Mesenchymal stem cell (in vitro differentiated cells and primary cell): ENCODE measurements around the gene JAK2.

Experiments
- DNase-seq: peaks from one replicate; pipeline ENCODE4 v3.0.0-alpha.2; 2013
- H2AFZ ChIP-seq: one replicate; pipeline ENCODE4 v1.6.1; 2013; ENCODE audit warnings: low read depth, mild to moderate bottlenecking, control low read depth, inconsistent platforms, low read length, moderate library complexity
- H2AK5ac ChIP-seq: 2 replicates; pipeline ENCODE4 v1.6.1; 2013; ENCODE audit warnings: low read length, moderate library complexity, mild to moderate bottlenecking, inconsistent platforms; ENCODE audit not compliant: severe bottlenecking
- H2BK120ac ChIP-seq: one replicate; pipeline ENCODE4 v1.6.1; 2013; ENCODE audit warnings: low read depth, mild to moderate bottlenecking, inconsistent platforms, low read length, moderate library complexity
- H2BK12ac ChIP-seq, 2 experiments: one replicate each; pipeline ENCODE4 v1.6.1; 2013; ENCODE audit warnings: inconsistent platforms in 2 of 2, low read length in 2 of 2, mild to moderate bottlenecking in 2 of 2, moderate library complexity in 2 of 2, control low read depth in 1 of 2
- H2BK15ac ChIP-seq: one replicate; pipeline ENCODE4 v1.6.1; 2013; ENCODE audit warnings: mild to moderate bottlenecking, low read depth, inconsistent platforms; ENCODE audit not compliant: poor library complexity, severe bottlenecking
- H2BK5ac ChIP-seq: 2 replicates; pipeline ENCODE4 v1.6.1; 2013; ENCODE audit warnings: low read depth, mild to moderate bottlenecking, low read length, control low read depth, inconsistent platforms; ENCODE audit not compliant: poor library complexity, severe bottlenecking
- H3K14ac ChIP-seq, 2 experiments: one replicate each; pipeline ENCODE4 v1.6.1; 2013; ENCODE audit warnings: inconsistent platforms in 2 of 2, low read length in 2 of 2, control low read depth in 1 of 2, mild to moderate bottlenecking in 1 of 2, moderate library complexity in 1 of 2
- H3K18ac ChIP-seq, 2 experiments: one replicate each; pipeline ENCODE4 v1.6.1; 2013; ENCODE audit warnings: inconsistent platforms in 2 of 2, low read length in 2 of 2, control low read depth in 1 of 2, low read depth in 1 of 2, mild to moderate bottlenecking in 1 of 2
- H3K23ac ChIP-seq, 2 experiments: one replicate each; pipeline ENCODE4 v1.6.1; 2013; ENCODE audit warnings: inconsistent platforms in 2 of 2, low read length in 2 of 2, mild to moderate bottlenecking in 2 of 2, moderate library complexity in 2 of 2, control low read depth in 1 of 2
- H3K27ac ChIP-seq: 2 replicates; pipeline ENCODE4 v1.5.1; 2013; ENCODE audit warnings: mild to moderate bottlenecking, moderate library complexity, low read length, control low read depth, inconsistent platforms; ENCODE audit not compliant: poor library complexity, severe bottlenecking
- H3K27me3 ChIP-seq, 2 experiments: 2 replicates each; pipeline versions ENCODE4 v1.6.1 to v1.7.0; 2013; ENCODE audit warnings: low read length in 2 of 2, mild to moderate bottlenecking in 2 of 2, moderate library complexity in 2 of 2, control low read depth in 1 of 2, inconsistent platforms in 1 of 2; ENCODE audit not compliant: control insufficient read depth in 1 of 2, insufficient read depth in 1 of 2
- H3K36me3 ChIP-seq, 2 experiments: 2 replicates each; pipeline versions ENCODE4 v1.6.1 to v1.7.0; 2013; ENCODE audit warnings: low read length in 2 of 2, control low read depth in 1 of 2, inconsistent platforms in 1 of 2, low read depth in 1 of 2, mild to moderate bottlenecking in 1 of 2; ENCODE audit not compliant: insufficient read depth in 2 of 2, control insufficient read depth in 1 of 2
- H3K4ac ChIP-seq, 2 experiments: one replicate each; pipeline ENCODE4 v1.6.1; 2013; ENCODE audit warnings: inconsistent platforms in 2 of 2, low read length in 2 of 2, mild to moderate bottlenecking in 2 of 2, moderate library complexity in 2 of 2, control low read depth in 1 of 2, low read depth in 1 of 2
- H3K4me1 ChIP-seq: 2 replicates; pipeline ENCODE4 v1.6.1; 2013; ENCODE audit warnings: low read depth, low read length, control low read depth; ENCODE audit not compliant: control insufficient read depth, insufficient read depth
- H3K4me2 ChIP-seq: 2 replicates; pipeline ENCODE4 v1.6.1; 2013; ENCODE audit warnings: low read length, mild to moderate bottlenecking, inconsistent platforms; ENCODE audit not compliant: poor library complexity, severe bottlenecking
- H3K4me3 ChIP-seq, 2 experiments: 2 replicates each; pipeline versions ENCODE4 v1.5.1 to v1.7.0; 2013; ENCODE audit warnings: low read length in 2 of 2, mild to moderate bottlenecking in 2 of 2, control low read depth in 1 of 2, low read depth in 1 of 2; ENCODE audit not compliant: insufficient read depth in 1 of 2
- H3K79me1 ChIP-seq: replicated peaks from 2 replicates; pipeline ENCODE4 v1.6.1; 2013; ENCODE audit warnings: mild to moderate bottlenecking, control low read depth, low read length, inconsistent platforms; ENCODE audit not compliant: poor library complexity, severe bottlenecking
- H3K9ac ChIP-seq: 2 replicates; pipeline ENCODE4 v1.7.0; 2013; ENCODE audit warnings: mild to moderate bottlenecking, low read length, moderate library complexity
- H3K9me3 ChIP-seq: 2 replicates; pipeline ENCODE4 v1.7.0; 2013; ENCODE audit warnings: mild to moderate bottlenecking, low read length; ENCODE audit not compliant: control insufficient read depth
- H4K8ac ChIP-seq: one replicate; pipeline ENCODE4 v1.6.1; 2013; ENCODE audit warnings: inconsistent platforms, mild to moderate bottlenecking, low read length, moderate library complexity
- H4K91ac ChIP-seq: one replicate; pipeline ENCODE4 v1.6.1; 2013; ENCODE audit warnings: mild to moderate bottlenecking, low read length, inconsistent platforms
- WGBS: methylation state at CpG from one replicate; pipeline ENCODE4 v1.1.7; 2013; ENCODE audit warnings: mixed read lengths; 5-methylcytosine and 5-hydroxymethylcytosine counted together

JAK2 gene

DNA sequence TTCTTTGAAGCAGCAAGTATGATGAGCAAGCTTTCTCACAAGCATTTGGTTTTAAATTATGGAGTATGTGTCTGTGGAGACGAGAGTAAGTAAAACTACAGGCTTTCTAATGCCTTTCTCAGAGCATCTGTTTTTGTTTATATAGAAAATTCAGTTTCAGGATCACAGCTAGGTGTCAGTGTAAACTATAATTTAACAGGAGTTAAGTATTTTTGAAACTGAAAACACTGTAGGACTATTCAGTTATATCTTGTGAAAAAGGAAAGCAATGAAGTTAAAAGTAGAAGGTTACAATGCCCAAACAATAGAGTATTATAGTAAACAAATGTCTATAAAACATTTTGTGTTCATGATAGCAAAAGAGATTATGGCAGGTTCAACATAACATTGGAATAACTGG is 88.6 kb downstream of the JAK2 start:
- Histone ChIP-seq H3K27me3 (no peaks in the 10 kb centered on the region), H2AFZ (no peak overlapping the region), H2AK5ac (no peak overlapping the region), H3K14ac (no peak overlapping the region), H3K18ac (no peak overlapping the region), H3K4me3 (no peak overlapping the region), H3K4me2 (no peak overlapping the region), H3K36me3 (peaks cover 0 to 74% of the 10 kb centered on the region in 2 experiments), H4K91ac (no peak overlapping the region), H3K9ac (no peak overlapping the region), H2BK5ac (no peak overlapping the region), H2BK120ac (no peak overlapping the region), H2BK15ac (no peak overlapping the region), H3K4me1 (no peaks in the 10 kb centered on the region), H2BK12ac (no peak overlapping the region), H3K23ac (no peak overlapping the region), H3K27ac (no peak overlapping the region), H4K8ac (no peak overlapping the region), H3K9me3 (no peaks in the 10 kb centered on the region), H3K4ac (no peak overlapping the region), H3K79me1 (no peaks in the 10 kb centered on the region)
- WGBS, result 100% methylated on average over 1 of the region's 1 CpG
- no peak for DNase-seq

DNA sequence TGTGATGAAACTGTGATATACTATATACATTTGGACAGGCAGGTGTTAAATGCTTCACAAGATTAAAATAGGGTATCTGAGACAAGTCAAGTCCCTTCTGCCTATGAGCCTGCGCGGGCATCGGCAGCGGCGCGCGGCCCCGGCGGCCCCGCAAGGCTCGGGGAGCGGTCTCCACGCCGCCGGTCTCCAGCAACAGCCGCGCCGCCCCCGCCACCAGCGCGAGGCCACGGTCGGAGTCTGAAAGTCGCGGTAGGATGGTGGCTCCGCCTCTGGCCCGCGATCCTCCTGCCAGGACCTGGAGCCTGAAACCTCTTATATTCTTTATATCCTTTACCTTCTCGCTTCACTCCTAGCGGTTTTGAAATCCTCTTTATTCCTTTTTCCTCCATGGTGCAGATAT is 100.9 kb downstream of the JAK2 start:
- Histone ChIP-seq H3K23ac (no peak overlapping the region), H3K4me2 (no peak overlapping the region), H2BK120ac (no peak overlapping the region), H3K9ac (no peak overlapping the region), H3K27me3 (no peaks in the 10 kb centered on the region), H4K8ac (no peak overlapping the region), H4K91ac (no peak overlapping the region), H3K79me1 (no peaks in the 10 kb centered on the region), H2BK5ac (no peak overlapping the region), H2AK5ac (no peak overlapping the region), H3K27ac (no peak overlapping the region), H3K14ac (no peak overlapping the region), H3K4me1 (no peaks in the 10 kb centered on the region), H3K9me3 (no peaks in the 10 kb centered on the region), H2BK12ac (no peak overlapping the region), H2AFZ (no peak overlapping the region), H3K4ac (no peak overlapping the region), H3K4me3 (no peak overlapping the region), H3K36me3 (peaks cover 4 to 57% of the 10 kb centered on the region in 2 experiments), H2BK15ac (no peak overlapping the region), H3K18ac (no peak overlapping the region)
- 97% methylated on average over 30 of the region's 30 CpGs for WGBS
- DNase-seq, result no peak

- no peak for DNase-seq
- no peak overlapping the region for H4K8ac ChIP-seq
Observed at GRCh38 chr9:5089737-5090136, 104.7 kb downstream of the JAK2 start.

DNA sequence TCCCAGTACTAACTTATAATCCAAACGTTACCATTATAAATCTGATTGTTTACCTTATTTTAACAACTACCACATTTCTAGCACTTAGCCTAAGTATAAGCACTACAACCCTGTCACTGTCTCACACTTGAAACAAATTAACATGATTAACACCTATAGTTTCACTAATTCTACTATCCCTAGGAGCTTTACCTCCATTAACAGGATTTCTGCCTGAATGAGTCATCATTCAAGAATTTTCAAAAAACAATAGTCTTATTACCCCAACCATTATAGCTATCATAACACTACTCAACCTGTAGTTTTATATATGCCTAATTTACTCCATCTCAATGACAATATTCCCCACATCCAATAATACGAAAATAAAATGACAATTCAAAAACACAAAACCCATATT is 110.7 kb downstream of the JAK2 start:
- Histone ChIP-seq H3K27ac (no peak overlapping the region), H2BK12ac (no peak overlapping the region), H3K36me3 (peaks cover 0 to 1% of the 10 kb centered on the region in 2 experiments), H3K79me1 (no peaks in the 10 kb centered on the region), H3K9me3 (no peaks in the 10 kb centered on the region), H3K23ac (no peak overlapping the region), H3K4ac (no peak overlapping the region), H2AK5ac (no peak overlapping the region), H3K27me3 (no peaks in the 10 kb centered on the region), H3K4me2 (no peak overlapping the region), H3K14ac (no peak overlapping the region), H2AFZ (no peak overlapping the region), H2BK15ac (no peak overlapping the region), H4K8ac (no peak overlapping the region), H3K18ac (no peak overlapping the region), H2BK5ac (no peak overlapping the region), H4K91ac (no peak overlapping the region), H3K9ac (no peak overlapping the region), H3K4me3 (no peak overlapping the region), H2BK120ac (no peak overlapping the region), H3K4me1 (no peaks in the 10 kb centered on the region)
- WGBS, result 83% methylated on average over 2 of the region's 2 CpGs
- no peak for DNase-seq

More at GRCh38 chr9:5089737-5090136, 104.7 kb downstream of the JAK2 start:
- H2BK120ac ChIP-seq, result no peak overlapping the region
- no peak overlapping the region for H3K14ac ChIP-seq
- H3K9me3 ChIP-seq, result no peaks in the 10 kb centered on the region
- H3K23ac ChIP-seq, result no peak overlapping the region
- no peak overlapping the region for H3K4ac ChIP-seq
- WGBS, result 95% methylated on average over 2 of the region's 2 CpGs
- no peak overlapping the region for H2AFZ ChIP-seq
- H2AK5ac ChIP-seq, result no peak overlapping the region
- H3K27me3 ChIP-seq, result no peaks in the 10 kb centered on the region
- no peaks in the 10 kb centered on the region for H3K4me1 ChIP-seq
- no peak overlapping the region for H3K4me2 ChIP-seq
- no peak overlapping the region for H2BK5ac ChIP-seq
- no peak overlapping the region for H3K4me3 ChIP-seq
- no peak overlapping the region for H2BK15ac ChIP-seq
- peaks cover 4 to 26% of the 10 kb centered on the region in 2 experiments for H3K36me3 ChIP-seq
- H2BK12ac ChIP-seq, result no peak overlapping the region
- no peak overlapping the region for H3K18ac ChIP-seq
- H3K79me1 ChIP-seq, result no peaks in the 10 kb centered on the region
- no peak overlapping the region for H3K27ac ChIP-seq
- H4K91ac ChIP-seq, result no peak overlapping the region
- no peak overlapping the region for H3K9ac ChIP-seq
